Measurements from ENCODE around the gene DOCK10.
A peak's percentile ranks its signal among the peaks of the same experiment; 100 is the strongest.

DOCK10 gene

DNA sequence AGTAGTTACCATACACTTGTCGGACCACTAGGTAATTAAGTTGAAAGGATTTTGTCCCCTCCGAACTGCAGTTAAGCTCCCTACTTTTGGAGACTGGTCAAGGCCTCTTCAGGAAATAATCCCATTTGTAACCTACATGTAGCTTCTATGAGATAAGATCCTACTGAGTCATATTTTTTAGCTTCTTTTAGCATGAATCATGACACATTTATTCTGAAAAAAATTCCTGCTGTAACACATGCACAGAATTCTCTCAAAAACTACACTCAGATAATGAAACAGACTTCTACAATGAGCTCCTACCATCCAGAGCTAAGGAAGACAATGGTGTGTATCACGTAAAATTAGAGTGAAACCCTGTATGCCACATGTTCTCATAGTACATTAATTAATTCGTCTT lies 225.5 kb downstream of the DOCK10 start:
- DNase-seq, result no peak

DNA sequence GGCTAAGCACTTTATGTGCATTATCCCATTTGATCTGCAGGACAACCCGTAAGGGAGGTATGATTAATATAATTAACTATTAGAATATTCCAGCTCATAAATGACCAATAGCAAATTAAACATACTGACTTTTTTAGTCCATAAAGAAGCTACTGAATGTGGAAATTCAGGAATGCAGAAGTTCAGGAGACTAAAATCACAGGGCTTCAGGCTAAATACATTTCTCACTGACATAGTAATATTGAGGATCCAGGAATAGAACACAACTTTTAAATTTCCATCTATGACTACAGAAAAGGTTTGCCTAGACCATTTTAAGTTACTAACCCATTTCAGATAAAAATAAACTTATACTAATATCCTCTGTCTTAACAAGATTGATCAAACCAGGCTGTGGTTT lies 228.7 kb downstream of the DOCK10 start:
- no peak for DNase-seq

GRCh38 chr2:224807153-224807964 lies 234.9 kb downstream of the DOCK10 start:
- peak; percentile 85 for DNase-seq

DNA sequence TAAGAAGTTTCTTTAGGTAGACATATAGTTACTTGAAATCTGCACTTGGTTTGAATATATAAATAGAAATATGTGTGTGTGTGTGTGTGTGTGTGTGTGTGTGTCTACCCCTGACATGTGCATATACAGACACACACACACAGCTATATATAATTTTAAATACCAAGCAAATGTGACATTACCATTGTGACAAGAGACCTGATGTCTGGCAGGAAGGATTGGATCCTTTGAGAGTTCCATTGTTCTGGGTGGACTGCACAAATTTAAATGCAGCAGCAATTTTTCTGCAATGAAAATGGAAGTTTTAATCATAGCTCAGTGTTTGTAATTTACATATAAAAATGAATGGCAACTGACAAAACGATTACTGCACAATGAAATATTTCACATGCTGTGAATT lies 238.3 kb downstream of the DOCK10 start:
- no peak for DNase-seq

GRCh38 chr2:224802407-224802806 lies 239.9 kb downstream of the DOCK10 start:
- no peak for DNase-seq

GRCh38 chr2:224801360-224801759 lies 240.9 kb downstream of the DOCK10 start:
- DNase-seq, result no peak

- no peak for DNase-seq
Observed at GRCh38 chr2:224799691-224800090, 242.6 kb downstream of the DOCK10 start.

DNA sequence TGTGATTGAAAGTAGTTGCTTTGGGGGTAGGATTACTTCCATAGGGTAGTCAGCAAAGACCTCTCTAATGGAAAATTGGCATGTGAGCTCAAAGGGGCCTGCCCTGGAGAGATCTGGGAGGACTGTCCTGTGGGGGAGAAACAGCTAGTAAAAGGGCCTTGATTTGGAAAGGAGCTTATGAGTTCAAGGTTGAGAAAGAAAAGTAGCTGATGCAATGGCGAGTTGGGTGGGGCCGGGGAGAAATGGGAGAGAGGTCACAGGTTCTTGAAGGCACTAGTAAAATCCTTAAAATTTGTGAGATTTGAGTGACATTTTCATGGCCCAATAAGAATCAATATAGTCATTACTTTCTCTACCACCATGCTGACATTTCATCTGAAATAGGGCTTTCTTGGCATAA lies 244.1 kb downstream of the DOCK10 start:
- DNase-seq, result no peak

DNA sequence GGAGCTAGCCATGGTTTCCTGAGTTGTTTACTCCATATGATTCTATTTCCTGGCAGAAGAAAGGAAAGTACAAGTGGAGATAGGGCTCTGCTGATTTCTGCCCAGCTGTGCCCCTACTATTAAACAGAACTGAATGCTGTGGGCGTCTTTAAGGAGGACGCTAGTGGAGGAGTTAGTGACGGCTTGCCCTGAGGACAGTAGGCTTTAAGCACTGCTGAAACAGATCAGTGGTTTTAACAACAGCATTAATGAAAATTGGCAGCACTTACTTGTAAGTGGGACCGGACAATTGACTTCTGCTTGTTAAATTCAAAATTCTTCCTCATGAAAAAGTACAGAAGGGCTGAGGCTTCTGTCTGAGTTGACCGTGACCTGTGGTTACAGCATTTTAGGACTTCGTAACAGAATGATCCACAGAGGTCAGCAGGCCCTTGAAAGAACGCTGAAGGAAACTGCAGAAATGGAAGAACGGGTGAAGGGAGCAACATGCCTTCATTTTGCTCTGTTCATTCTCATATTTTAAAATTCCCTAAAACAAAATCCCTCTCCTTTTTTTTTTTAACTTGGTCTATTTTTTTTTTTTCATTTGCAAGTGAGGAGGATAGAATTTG lies 245.5 kb downstream of the DOCK10 start:
- no peak for DNase-seq

DNA sequence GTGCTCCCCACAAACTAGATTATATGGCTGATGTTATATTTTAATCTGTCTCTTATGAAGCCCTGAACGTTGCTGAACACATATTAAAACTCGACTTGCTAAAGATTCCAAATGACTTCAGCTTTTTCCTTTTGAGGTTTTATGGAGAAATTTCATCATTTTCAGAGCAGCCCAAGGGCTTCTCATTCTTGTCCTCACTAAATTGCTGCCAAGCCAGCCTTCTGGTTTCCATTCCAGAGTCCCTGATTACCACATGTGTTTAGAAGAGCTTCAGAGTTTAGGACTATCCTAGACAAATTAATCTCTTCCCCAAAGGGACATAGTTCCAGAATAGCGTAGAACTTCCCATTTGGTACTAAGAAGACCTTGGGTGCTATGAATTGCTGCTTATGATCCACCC lies 248.3 kb downstream of the DOCK10 start:
- no peak for DNase-seq

DNA sequence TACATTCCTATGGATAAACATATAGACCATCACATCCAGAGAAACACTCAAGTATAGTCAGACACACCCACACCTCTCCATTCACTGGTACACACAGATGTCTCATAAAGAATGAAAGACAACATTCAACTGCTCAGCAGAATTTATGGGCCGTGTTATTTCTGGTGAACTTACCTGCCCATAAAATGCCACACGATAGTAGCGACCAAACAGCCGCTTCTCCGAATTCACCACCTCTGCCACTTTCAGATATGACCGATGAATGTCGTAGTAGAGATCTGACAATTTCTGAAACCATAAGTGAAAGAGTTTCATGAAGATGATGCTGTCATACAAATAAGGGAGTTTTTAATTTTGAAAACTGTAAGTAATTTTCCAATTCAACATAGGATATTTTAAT lies 255.4 kb downstream of the DOCK10 start:
- no peak for DNase-seq

DNA sequence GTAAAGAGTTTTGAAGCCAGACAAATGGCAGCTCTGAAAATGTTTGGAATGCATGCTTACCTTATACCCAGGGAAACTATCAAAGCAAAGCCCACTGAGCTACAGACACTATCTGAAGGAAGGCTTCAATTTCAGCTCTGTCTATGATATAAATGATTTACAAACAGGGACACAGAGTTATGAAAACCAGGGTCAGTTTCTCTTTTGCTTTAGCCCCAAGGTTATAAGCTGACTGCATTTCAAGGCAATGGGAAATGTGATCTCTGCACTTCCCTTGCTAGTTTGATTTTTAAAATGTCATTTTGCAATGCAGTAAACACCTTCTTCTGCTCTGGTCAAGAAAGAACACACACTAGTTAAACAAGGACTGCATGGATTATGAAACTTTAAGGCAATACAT lies 260.9 kb downstream of the DOCK10 start:
- no peak for DNase-seq

GRCh38 chr2:224780823-224781222 lies 261.4 kb downstream of the DOCK10 start:
- DNase-seq, result no peak

- no peak for DNase-seq
Observed at GRCh38 chr2:224780106-224780505, 262.2 kb downstream of the DOCK10 start.

GRCh38 chr2:224778474-224778877 lies 263.8 kb downstream of the DOCK10 start:
- DNase-seq, result no peak

GRCh38 chr2:224777559-224777930 lies 264.7 kb downstream of the DOCK10 start:
- no peak for DNase-seq

DNA sequence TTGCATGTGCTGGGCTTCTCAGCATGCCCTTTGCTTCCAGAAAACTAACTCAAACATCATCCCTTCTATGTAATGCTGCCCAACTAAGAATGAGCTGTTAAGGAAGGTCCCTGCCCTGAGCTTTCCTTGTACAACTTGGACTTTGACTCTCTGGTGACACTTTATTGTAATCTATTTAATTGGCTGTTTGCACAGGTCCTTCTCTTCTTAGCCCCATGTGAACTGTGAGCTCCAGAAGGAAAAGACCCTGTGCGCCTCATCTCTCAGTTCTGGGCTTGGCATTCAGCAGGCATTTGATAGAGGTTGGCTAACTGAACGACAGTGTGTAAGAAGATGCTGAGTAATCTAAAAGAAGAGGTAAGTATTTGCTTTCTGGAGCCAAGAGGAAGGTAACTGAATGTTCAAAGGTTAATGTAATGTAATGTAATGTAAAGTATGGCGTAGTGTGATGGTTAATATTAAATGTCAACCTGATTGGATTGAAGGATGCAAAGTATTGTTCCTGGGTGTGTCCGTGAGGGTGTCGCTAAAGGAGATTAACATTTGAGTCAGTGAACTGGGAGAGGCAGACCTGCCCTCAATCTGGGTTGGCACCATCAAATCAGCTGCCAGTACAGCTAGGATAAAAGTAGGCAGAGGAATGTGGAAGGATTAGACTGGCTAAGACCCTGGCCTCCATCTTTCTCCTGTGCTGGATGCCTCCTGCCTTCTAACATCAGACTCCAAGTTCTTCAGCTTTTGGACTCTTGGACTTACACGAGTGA lies 265.3 kb downstream of the DOCK10 start:
- DNase-seq, result no peak

- no peak for DNase-seq
Observed at GRCh38 chr2:224775647-224776046, 266.6 kb downstream of the DOCK10 start.

GRCh38 chr2:224774735-224775134 lies 267.5 kb downstream of the DOCK10 start:
- DNase-seq, result no peak

DNA sequence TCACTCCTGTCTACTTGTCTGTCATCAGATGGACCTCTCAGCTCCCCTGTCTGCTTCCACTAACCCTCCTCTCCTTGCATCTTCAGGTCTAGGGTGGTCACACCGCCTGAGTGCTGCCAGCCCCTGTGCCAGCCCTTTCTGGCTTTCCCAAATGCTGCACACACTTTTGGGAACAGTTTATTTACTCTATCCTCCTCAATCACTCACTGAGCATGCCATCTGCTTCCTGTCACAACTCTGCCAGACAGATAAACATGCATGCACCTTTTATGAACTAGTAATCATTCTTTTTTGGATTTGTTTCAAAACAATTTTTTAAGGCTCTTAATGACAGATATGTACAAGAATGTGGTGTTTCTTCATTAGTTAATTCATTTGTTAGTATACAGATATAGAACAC lies 269.8 kb downstream of the DOCK10 start:
- DNase-seq, result no peak

DNA sequence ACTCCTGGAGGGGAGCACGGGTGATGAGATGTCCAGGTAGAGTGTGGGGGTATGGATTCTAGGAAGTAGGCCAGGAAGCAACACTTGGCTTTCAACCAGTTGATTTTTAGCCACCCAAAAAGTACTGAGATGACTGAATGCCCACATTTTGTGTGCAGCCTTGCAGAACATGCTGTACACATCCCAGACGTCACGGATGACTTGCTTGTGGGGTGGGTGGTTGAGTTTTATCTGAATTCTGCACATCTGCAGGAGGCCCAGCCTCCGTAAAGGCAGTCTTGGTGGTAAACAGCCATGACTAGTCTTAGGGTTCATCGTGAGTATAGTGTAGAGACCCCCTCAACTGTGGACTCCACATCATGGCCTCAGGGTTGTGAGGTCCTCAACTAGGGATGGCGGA lies 272.8 kb downstream of the DOCK10 start:
- DNase-seq, result no peak

GRCh38 chr2:224764565-224765236 lies 277.6 kb downstream of the DOCK10 start:
- DNase-seq, result no peak

GRCh38 chr2:224757934-224758548 lies 284.2 kb downstream of the DOCK10 start:
- DNase-seq, result no peak
